K562 (cell line): ENCODE data around the gene MAML3. TPM values are rescaled to one million over a fixed set of nuclear protein-coding genes. Genes with fewer than 3 reads are reported as not detected.

ENCODE experiments used
- ATAC-seq: fragments of 200-7000 bp; cut with Tn5 transposase; 3 replicates; pipeline ENCODE4 v1.9.1; 2020; ENCODE audit warnings: moderate library complexity
- BruUV-seq: library from RNA; stranded (reverse); fragments of 400-500 nt; replicated peaks from 2 replicates; lab custom pipeline; 2021; lab: Mats Ljungman, UMichigan
- CTCF ChIA-PET: fragments of 300-600 bp; formaldehyde crosslinking; extraction: SDS; loops from one replicate; lab custom pipeline; 2021; ENCODE audit warnings: low intra/inter-chr PET ratio; lab: Yijun Ruan, JAX
- POLR2A ChIA-PET: fragments of 300-600, 350-650 bp; sonication (Branson Sonifier 250); formaldehyde crosslinking; extraction: SDS; loops from one replicate; lab custom pipeline; 2021; ENCODE audit warnings: antibody characterized with exemption, inconsistent platforms; lab: Yijun Ruan, JAX
- DNase-seq, 4 experiments: peaks; one replicate each; pipeline versions ENCODE4 v3.0.0 to v3.0.0-alpha.2; 2011 to 2018; ENCODE audit warnings: low spot score in 3 of 4, mixed read lengths in 3 of 4; ENCODE audit errors: extremely low read depth in 1 of 4
- FAIRE-seq: peaks from 2 replicates; lab custom pipeline; 2011; peaks lifted over from hg19 to GRCh38; lab: Jason Lieb, UNC
- H2AFZ ChIP-seq: 2 replicates; pipeline ENCODE4 v1.6.0; 2011; ENCODE audit warnings: low read depth, low read length, control low read depth, inconsistent platforms
- H3K27ac ChIP-seq: fragments of 200-600 bp; 3 replicates; pipeline ENCODE4 v1.8.0; 2011; ENCODE audit warnings: low read depth, mild to moderate bottlenecking, control low read depth, inconsistent platforms, low read length, moderate library complexity, mixed read lengths; ENCODE audit errors: extremely low read depth
- H3K27me3 ChIP-seq, 2 experiments: fragments of 300-600 bp in 1 of 2; 2 replicates in 1 of 2; 3 replicates in 1 of 2; pipeline versions ENCODE4 v1.6.0 to v1.8.0; 2011; ENCODE audit warnings: inconsistent platforms in 2 of 2, low read length in 2 of 2, mild to moderate bottlenecking in 1 of 2, mixed read lengths in 1 of 2, moderate library complexity in 1 of 2; ENCODE audit not compliant: control insufficient read depth in 2 of 2, insufficient read depth in 2 of 2
- H3K36me3 ChIP-seq: fragments of 300-600 bp; 3 replicates; pipeline ENCODE4 v1.8.0; 2011; ENCODE audit warnings: mild to moderate bottlenecking, low read length, inconsistent platforms; ENCODE audit not compliant: control insufficient read depth, insufficient read depth
- H3K4me1 ChIP-seq, 2 experiments: fragments of 200-600 bp in 1 of 2; replicated peaks in 1 of 2; 2 replicates in 1 of 2; 3 replicates in 1 of 2; pipeline versions ENCODE4 v1.5.1 to v1.8.0; 2011; ENCODE audit warnings: inconsistent platforms in 2 of 2, low read length in 2 of 2, mild to moderate bottlenecking in 1 of 2, mixed read lengths in 1 of 2, moderate library complexity in 1 of 2; ENCODE audit not compliant: control insufficient read depth in 2 of 2, insufficient read depth in 2 of 2
- H3K4me2 ChIP-seq: 2 replicates; pipeline ENCODE4 v1.6.1; 2011; ENCODE audit warnings: low read length, control low read depth, inconsistent platforms, mixed read lengths; ENCODE audit not compliant: insufficient read depth
- H3K4me3 ChIP-seq: fragments of 200-600 bp; sonication (generic), shearing (Covaris generic); 2 replicates; pipeline ENCODE4 v1.5.1; 2016; ENCODE audit warnings: control low read depth, inconsistent platforms
- H3K79me2 ChIP-seq: fragments of 200-600 bp; 3 replicates; pipeline ENCODE4 v1.8.0; 2011; ENCODE audit warnings: low read length, inconsistent platforms; ENCODE audit not compliant: control insufficient read depth, insufficient read depth
- H3K9ac ChIP-seq, 2 experiments: 2 replicates each; pipeline versions ENCODE4 v1.6.0 to v1.6.1; 2011; ENCODE audit warnings: low read depth in 2 of 2, low read length in 2 of 2, control low read depth in 1 of 2, inconsistent platforms in 1 of 2, mild to moderate bottlenecking in 1 of 2, mixed read lengths in 1 of 2; ENCODE audit not compliant: insufficient read depth in 1 of 2
- H3K9me1 ChIP-seq: one replicate; pipeline ENCODE4 v1.6.0; 2011; ENCODE audit warnings: inconsistent platforms, mild to moderate bottlenecking, low read length, moderate library complexity; ENCODE audit not compliant: control insufficient read depth, insufficient read depth
- H3K9me3 ChIP-seq: replicated peaks from 2 replicates; pipeline ENCODE4 v1.5.1; 2011; ENCODE audit warnings: low read depth, low read length, inconsistent platforms; ENCODE audit not compliant: control insufficient read depth, insufficient read depth
- H4K20me1 ChIP-seq: replicated peaks from 2 replicates; pipeline ENCODE4 v1.6.1; 2011; ENCODE audit warnings: low read length, inconsistent platforms, mixed read lengths; ENCODE audit not compliant: control insufficient read depth, insufficient read depth
- ATF3 ChIP-seq, 2 experiments: fragments of 450-650 bp in 1 of 2; sonication (generic) in 1 of 2; formaldehyde crosslinking in 1 of 2; IDR thresholded peaks in 1 of 2; conservative IDR thresholded peaks in 1 of 2; 2 replicates each; pipeline versions ENCODE4 v1.6.1 to v1.8.1; 2016 to 2023; ENCODE audit warnings: mild to moderate bottlenecking in 2 of 2, moderate library complexity in 2 of 2, inconsistent platforms in 1 of 2, missing genetic modification reagents in 1 of 2
- FOSL1 ChIP-seq: fragments of 200-800 bp; sonication (Bioruptor generic); conservative IDR thresholded peaks from 2 replicates; pipeline ENCODE4 v1.6.1; 2016; ENCODE audit warnings: missing genetic modification characterization, missing compliant biosample characterization
- JUND ChIP-seq, 2 experiments: IDR thresholded peaks; 2 replicates in 1 of 2; 3 replicates in 1 of 2; pipeline ENCODE4 v1.6.1; 2011; ENCODE audit warnings: borderline replicate concordance in 2 of 2, low read depth in 2 of 2, low read length in 2 of 2, improper control_type of control experiment in 1 of 2, missing biosample characterization in 1 of 2, missing genetic modification characterization in 1 of 2, missing genetic modification reagents in 1 of 2
- MEF2A ChIP-seq: IDR thresholded peaks from 2 replicates; pipeline ENCODE4 v1.6.1; 2011; ENCODE audit warnings: low read depth, mild to moderate bottlenecking, low read length, moderate library complexity; ENCODE audit not compliant: control insufficient read depth
- NELFE ChIP-seq: IDR thresholded peaks from 2 replicates; pipeline ENCODE4 v1.6.1; 2011; ENCODE audit warnings: mild to moderate bottlenecking; ENCODE audit not compliant: insufficient read depth, insufficient read length
- RBM14 ChIP-seq: fragments of 200-400 bp; formaldehyde crosslinking; IDR thresholded peaks from 2 replicates; pipeline ENCODE4 v1.6.1; 2018; ENCODE audit warnings: low read depth, mild to moderate bottlenecking, low read length, moderate library complexity, borderline replicate concordance; ENCODE audit not compliant: insufficient read depth
- ZNF174 ChIP-seq: fragments of 250-450 bp; sonication (Bioruptor Pico); IDR thresholded peaks from 2 replicates; pipeline ENCODE4 v1.4.0; 2020; ENCODE audit warnings: mild to moderate bottlenecking
- ZNF644 ChIP-seq: fragments of 200-800 bp; sonication (Bioruptor generic); IDR thresholded peaks from 2 replicates; pipeline ENCODE4 v1.6.1; 2016; ENCODE audit warnings: low read depth, missing genetic modification characterization, missing compliant biosample characterization
- WGBS: fragments of 100-300 bp; shearing (Covaris generic); methylation state at CpG from one replicate; pipeline ENCODE4 v1.1.6; 2016; ENCODE audit warnings: low coverage, mixed read lengths; ENCODE audit not compliant: insufficient coverage; ENCODE audit errors: missing lambda C conversion rate; 5-methylcytosine and 5-hydroxymethylcytosine counted together
- in situ Hi-C: fragments of 300-500 bp; cut with MboI; formaldehyde crosslinking; loops from 4 replicates; pipeline ENCODE4 v1.15.0; 2018; ENCODE audit warnings: inconsistent platforms, mixed read lengths
- intact Hi-C: fragments of 100-400 bp; cut with micrococcal nuclease; formaldehyde crosslinking; loops from 2 replicates; pipeline ENCODE4 v1.14.2; 2022
- polyA plus RNA-seq, 8 experiments: library from polyadenylated mRNA; depleted of rRNA in 4 of 8; stranded (reverse) in 5 of 8; unstranded in 3 of 8; fragments of >200 nt; fragmentation: Nextera tagmentation in 2 of 8; fragmentation: Illumina TruSeq in 1 of 8; extraction: Ambion mirVana in 2 of 8; extraction: Trizol in 1 of 8; gene quantifications; 2 replicates each; pipeline versions ENCODE4 v1.2.1 to v1.2.3, GENCODE V29; 2011 to 2014; ENCODE audit warnings: inconsistent platforms in 1 of 8, missing spikeins in 1 of 8
- total RNA-seq, 7 experiments: library from RNA; depleted of rRNA in 6 of 7; stranded (reverse); fragments of >200 nt in 6 of 7; fragmentation: Illumina TruSeq in 2 of 7; extraction: Trizol in 2 of 7; gene quantifications; 2 replicates each; pipeline versions ENCODE4 v1.2.1 to v1.2.3, GENCODE V29; 2011 to 2021; ENCODE audit warnings: low replicate concordance in 1 of 7

Gene MAML3
- total and polyA plus RNA-seq, 9 of the 15 experiments (the other 6 are each of a cell fraction or from before 2014, with no cell fraction given) = 0.01 to 0.55 (median 0.25) TPM

GRCh38 chr4:140136509-140136908 is 17.5 kb downstream of the MAML3 start:
- POLR2A ChIA-PET = no interaction called here
- Histone ChIP-seq H3K4me1 (no peaks in the 10 kb centered on the region), H2AFZ (no peak overlapping the region), H3K4me2 (no peak overlapping the region), H3K79me2 (no peaks in the 10 kb centered on the region), H4K20me1 (no peaks in the 10 kb centered on the region), H3K9me3 (no peaks in the 10 kb centered on the region), H3K27ac (no peak overlapping the region), H3K9me1 (no peaks in the 10 kb centered on the region), H3K27me3 (peaks cover 3 to 9% of the 10 kb centered on the region in 2 experiments; a peak in 3 of 5 replicates), H3K36me3 (no peaks in the 10 kb centered on the region), H3K4me3 (no peak overlapping the region), H3K9ac (no peak overlapping the region)
- in situ Hi-C loops (no loop called here), intact Hi-C loops (no loop called here)
- BruUV-seq = no TSS peak
- ATAC-seq (no peak), DNase-seq (no peak), FAIRE-seq (no peak)
- CTCF ChIA-PET = no interaction called here
- TF ChIP-seq FOSL1 (tag) = peak; percentile 82
- peak; percentile 54 for TF ChIP-seq ATF3 (IDR thresholded peaks at IDR 0.05)
- no peak for TF ChIP-seq ATF3 (CRISPR knock-in tag; conservative IDR thresholded peaks at IDR 0.05)
- TF ChIP-seq RBM14 = no peak
- TF ChIP-seq ZNF644 (tag) = no peak
- TF ChIP-seq MEF2A = no peak
- TF ChIP-seq ZNF174 (CRISPR knock-in tag) = no peak
- TF ChIP-seq JUND (IDR thresholded peaks at IDR 0.05; ENCODE audit: borderline replicate concordance, low read depth, low read length) = no peak
- TF ChIP-seq JUND (tag; IDR thresholded peaks at IDR 0.05; ENCODE audit: borderline replicate concordance, low read depth, low read length) = 0 out of 3 replicates have a peak, but pooled peaks have one; percentile 35
- TF ChIP-seq NELFE = no peak
- 2% methylated on average over 4 of the region's 4 CpGs for WGBS
